ENCODE results near the gene HNRNPH2.

The HNRNPH2 gene

DNA sequence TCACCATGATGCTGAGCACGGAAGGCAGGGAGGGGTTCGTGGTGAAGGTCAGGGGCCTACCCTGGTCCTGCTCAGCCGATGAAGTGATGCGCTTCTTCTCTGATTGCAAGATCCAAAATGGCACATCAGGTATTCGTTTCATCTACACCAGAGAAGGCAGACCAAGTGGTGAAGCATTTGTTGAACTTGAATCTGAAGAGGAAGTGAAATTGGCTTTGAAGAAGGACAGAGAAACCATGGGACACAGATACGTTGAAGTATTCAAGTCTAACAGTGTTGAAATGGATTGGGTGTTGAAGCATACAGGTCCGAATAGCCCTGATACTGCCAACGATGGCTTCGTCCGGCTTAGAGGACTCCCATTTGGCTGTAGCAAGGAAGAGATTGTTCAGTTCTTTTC lies 4.0 kb downstream of the HNRNPH2 start:
- H3K27ac Mint-ChIP-seq, result no peak overlapping the region
- peaks cover 15% of the 10 kb centered on the region for H3K36me3 Mint-ChIP-seq (ENCODE audit: low read depth)
- peak overlapping the region in 1 of 3 experiments; percentile 18 for H3K4me3 Mint-ChIP-seq
- H3K9me3 Mint-ChIP-seq, result peaks cover 7% of the 10 kb centered on the region
- H3K27me3 Mint-ChIP-seq (ENCODE audit: low read depth), result no peaks in the 10 kb centered on the region
- H3K4me1 Mint-ChIP-seq, result peaks cover 27% of the 10 kb centered on the region
- TF ChIP-seq, protein P1, sequence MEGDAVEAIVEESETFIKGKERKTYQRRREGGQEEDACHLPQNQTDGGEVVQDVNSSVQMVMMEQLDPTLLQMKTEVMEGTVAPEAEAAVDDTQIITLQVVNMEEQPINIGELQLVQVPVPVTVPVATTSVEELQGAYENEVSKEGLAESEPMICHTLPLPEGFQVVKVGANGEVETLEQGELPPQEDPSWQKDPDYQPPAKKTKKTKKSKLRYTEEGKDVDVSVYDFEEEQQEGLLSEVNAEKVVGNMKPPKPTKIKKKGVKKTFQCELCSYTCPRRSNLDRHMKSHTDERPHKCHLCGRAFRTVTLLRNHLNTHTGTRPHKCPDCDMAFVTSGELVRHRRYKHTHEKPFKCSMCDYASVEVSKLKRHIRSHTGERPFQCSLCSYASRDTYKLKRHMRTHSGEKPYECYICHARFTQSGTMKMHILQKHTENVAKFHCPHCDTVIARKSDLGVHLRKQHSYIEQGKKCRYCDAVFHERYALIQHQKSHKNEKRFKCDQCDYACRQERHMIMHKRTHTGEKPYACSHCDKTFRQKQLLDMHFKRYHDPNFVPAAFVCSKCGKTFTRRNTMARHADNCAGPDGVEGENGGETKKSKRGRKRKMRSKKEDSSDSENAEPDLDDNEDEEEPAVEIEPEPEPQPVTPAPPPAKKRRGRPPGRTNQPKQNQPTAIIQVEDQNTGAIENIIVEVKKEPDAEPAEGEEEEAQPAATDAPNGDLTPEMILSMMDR (IDR thresholded peaks at IDR 0.05; ENCODE audit: unreplicated experiment in 3 of 3), result no peak

DNA sequence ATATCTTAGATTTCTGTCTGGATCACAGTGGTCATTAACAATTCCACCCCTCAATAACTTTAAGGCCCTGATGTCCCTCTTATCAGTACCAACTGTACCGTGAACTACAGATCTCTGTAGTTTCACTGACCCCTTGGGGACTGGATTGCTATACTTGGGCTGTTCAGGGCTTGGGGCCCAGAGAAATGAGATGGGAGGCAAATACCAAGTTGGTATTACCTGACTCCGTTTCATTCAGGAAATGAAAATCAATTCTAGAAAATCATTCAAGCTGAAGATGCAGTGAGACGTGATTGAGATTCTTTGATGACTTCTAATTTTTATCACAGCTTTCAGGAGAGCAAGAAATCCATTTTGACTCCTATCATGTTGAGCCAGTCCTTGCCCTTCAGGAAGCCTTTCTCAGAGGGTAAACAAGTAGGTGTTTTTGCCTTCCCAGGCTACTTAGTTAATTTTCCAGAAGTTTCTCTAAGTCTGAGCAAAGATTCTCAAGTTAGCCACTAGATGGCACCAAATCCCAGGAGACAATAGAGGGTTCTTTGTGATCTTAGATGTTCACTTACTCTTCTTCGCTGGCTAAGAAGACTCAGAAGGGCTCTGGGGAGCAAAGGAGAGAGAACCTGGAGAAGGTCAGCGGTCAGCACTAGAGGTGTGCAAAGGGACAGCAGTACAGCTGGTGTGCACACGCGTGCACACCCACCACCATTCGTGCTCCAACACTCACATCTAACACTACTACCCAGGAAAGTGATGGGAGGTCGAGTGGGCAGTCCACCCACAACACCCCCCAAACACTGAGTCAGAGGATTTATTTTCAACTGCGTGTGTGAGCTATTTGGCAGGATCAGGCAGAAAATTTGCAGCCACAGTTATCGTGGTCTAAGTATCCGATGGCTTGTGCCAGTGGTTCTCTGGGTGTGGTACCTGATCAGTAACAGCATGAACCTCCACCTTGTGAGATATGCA lies 7.4 kb downstream of the HNRNPH2 start:
- Mint-ChIP-seq H3K4me1 (peaks cover 38% of the 10 kb centered on the region), H3K36me3 (ENCODE audit: low read depth) (peaks cover 18% of the 10 kb centered on the region), H3K27ac (peak overlapping the region; percentile 92 to 98 (median 95)), H3K9me3 (peaks cover 4% of the 10 kb centered on the region), H3K4me3 (peak overlapping the region; percentile 73 to 83 (median 78)), H3K27me3 (ENCODE audit: low read depth) (no peaks in the 10 kb centered on the region)
- TF ChIP-seq, protein P1 (IDR thresholded peaks at IDR 0.05; ENCODE audit: unreplicated experiment in 3 of 3), result peak; percentile 62 to 78 (median 66)

DNA sequence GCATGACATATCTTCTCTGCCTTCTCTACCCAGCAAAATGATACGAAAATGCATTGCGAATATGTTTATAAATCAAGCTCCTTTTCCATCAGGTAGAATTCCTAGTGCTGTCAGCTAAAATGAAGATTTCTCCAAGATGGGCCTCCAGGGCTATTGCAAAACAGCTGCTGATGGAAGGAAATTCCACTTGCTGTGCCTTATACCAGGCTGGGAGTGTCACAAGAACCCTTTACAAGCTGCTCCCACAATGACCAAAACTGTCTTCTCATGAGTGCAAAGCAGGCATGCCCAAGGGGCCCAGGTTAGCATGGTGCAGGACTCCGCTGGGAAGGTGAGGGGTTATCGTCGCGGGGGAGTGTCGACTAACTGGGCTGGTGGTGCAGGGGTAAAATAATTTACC lies 8.7 kb downstream of the HNRNPH2 start:
- peak overlapping the region; percentile 89 to 96 (median 94) for H3K4me3 Mint-ChIP-seq
- TF ChIP-seq, protein P1 (IDR thresholded peaks at IDR 0.05; ENCODE audit: unreplicated experiment in 3 of 3), result no peak
- no peaks in the 10 kb centered on the region for H3K9me3 Mint-ChIP-seq
- no peaks in the 10 kb centered on the region for H3K27me3 Mint-ChIP-seq (ENCODE audit: low read depth)
- peak overlapping the region; percentile 96 to 99 (median 99) for H3K27ac Mint-ChIP-seq
- peaks cover 34% of the 10 kb centered on the region for H3K4me1 Mint-ChIP-seq
- H3K36me3 Mint-ChIP-seq (ENCODE audit: low read depth), result peaks cover 27% of the 10 kb centered on the region

DNA sequence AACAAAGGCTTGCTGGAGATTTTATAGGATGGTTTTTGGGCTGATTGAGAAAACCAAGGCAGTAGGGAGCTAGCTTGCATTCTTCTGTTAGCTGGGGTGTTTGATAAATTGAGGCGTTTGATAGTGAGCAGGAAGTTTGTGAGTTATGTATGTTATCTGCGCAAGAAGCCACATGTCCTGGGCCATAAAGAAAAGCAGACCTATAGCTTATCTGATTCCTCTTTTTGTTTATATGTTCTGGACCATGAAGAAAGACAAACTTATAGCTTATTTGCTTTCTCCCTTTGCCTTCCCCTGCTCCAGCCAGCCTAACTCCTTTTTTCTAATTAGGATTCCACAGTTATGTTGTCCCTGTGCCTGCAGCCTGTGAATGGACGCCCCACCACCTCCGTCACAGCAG lies 9.2 kb downstream of the HNRNPH2 start:
- H3K36me3 Mint-ChIP-seq (ENCODE audit: low read depth), result peaks cover 24% of the 10 kb centered on the region
- TF ChIP-seq, protein P1 (IDR thresholded peaks at IDR 0.05; ENCODE audit: unreplicated experiment in 3 of 3), result no peak
- peak overlapping the region; percentile 89 to 96 (median 94) for H3K4me3 Mint-ChIP-seq
- H3K27ac Mint-ChIP-seq, result peak overlapping the region; percentile 96 to 99 (median 99)
- no peaks in the 10 kb centered on the region for H3K9me3 Mint-ChIP-seq
- no peaks in the 10 kb centered on the region for H3K27me3 Mint-ChIP-seq (ENCODE audit: low read depth)
- peaks cover 34% of the 10 kb centered on the region for H3K4me1 Mint-ChIP-seq

DNA sequence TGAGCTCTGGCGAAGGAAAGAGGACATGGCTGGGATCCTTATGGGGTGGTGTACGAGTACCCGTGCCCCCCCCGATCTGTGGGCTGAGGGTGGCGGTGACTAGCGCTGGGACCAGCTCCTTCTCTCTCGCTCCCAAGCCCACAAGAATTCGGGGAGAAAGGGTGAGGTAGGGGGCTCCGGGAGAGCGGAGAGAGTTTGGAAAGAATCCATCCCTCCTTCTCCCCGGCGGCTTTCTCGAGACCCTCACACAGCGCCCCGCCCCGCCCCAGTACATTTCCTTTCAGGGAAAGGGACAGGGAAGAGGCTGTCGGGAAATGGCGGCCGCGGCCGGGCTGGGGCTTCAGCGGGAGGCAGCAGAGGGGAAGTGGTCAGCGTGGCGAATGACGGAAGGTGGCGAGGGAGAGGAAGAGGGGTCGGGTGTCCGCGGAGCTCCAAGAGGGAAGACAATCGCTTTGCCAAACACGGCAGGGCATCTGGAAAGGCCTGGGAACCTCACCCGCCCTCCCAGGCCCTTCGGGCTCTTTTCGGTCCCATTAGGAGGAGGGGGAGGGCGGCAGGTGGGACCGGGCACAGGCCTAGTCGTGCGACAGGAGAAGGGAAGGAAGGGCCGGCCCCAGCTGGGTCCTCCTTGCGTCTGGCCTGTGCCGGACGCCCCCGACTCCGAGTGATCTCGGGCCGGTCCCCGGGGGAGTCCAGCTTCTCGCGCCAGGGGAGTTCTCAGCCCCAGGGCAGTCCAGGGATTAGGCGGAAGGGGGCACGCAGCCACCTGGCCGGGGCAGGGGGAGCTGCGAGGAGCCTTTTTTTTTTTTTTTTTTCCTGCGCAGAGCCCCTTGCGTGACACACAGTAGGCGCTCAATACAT lies 10.2 kb downstream of the HNRNPH2 start:
- TF ChIP-seq, protein P1 (IDR thresholded peaks at IDR 0.05; ENCODE audit: unreplicated experiment in 3 of 3), result no peak
- no peaks in the 10 kb centered on the region for H3K9me3 Mint-ChIP-seq
- H3K4me1 Mint-ChIP-seq, result peaks cover 34% of the 10 kb centered on the region
- H3K4me3 Mint-ChIP-seq, result peak overlapping the region; percentile 89 to 96 (median 94)
- peaks cover 18% of the 10 kb centered on the region for H3K36me3 Mint-ChIP-seq (ENCODE audit: low read depth)
- peak overlapping the region; percentile 96 to 99 (median 99) for H3K27ac Mint-ChIP-seq
- H3K27me3 Mint-ChIP-seq (ENCODE audit: low read depth), result no peaks in the 10 kb centered on the region

Data from nephron (organoid).